GM21825 (cell line): Measurements from ENCODE around the gene RAPGEF6.
"Not testable (repeated sequence)": the region's sequence is repeated elsewhere in the genome, so short reads cannot be mapped to it uniquely, and the experiment has no call there.

Experiments used
- ATAC-seq: cut with Tn5 transposase; IDR thresholded peaks from one replicate; pipeline ENCODE4 v1.9.1; 2021; ENCODE audit warnings: mild to moderate bottlenecking, moderate library complexity; ENCODE audit not compliant: unreplicated experiment

Gene RAPGEF6

DNA sequence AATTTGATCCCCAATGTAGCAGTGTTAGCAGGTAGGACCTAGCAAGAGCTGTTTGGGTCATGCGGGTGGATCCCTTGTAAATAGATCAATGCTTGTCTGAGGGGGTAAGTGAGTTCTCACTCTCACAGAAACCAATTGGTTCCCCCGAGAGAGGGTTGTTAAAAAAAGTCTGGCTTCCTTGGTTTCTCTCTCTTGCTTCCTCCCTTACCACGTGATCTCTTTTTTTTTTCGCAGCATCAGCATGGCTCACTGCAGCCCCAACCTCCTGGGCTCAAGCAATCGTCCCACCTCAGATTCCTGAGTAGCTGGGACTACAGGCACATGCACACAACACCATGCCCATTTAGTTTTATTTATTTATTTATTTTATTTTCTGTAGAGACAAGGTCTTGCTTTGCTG, 26.4 kb downstream of the RAPGEF6 start:
- ATAC-seq = no peak

DNA sequence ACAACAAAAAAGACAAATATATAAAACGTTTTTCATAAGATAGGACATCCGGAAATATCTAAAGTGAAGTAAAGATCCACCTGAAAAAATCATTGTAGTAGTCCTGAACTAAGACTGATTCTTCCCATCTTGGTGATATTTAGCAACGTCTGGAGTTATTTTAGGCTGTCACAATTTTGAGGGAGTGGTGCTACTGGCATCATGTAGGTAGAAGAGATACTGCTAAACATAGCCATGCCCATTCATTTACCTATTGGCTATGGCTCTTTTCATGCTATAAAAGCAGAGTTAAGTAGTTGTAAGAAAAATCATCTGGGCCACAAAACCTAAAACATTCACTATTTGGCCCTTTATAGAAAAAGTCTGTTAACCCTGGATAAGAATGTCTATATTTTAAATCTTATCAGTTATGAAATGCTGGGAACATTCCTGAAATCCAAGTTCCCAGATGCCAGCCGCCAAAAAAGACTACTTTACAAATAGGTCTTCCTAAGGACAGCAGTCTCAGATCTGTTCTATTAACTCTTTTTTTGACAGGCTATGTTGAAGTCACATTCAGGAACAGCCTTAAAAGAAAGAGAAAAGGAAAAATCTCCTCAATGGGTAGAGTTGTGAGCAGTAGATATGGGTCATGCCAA, 27.0 kb downstream of the RAPGEF6 start:
- ATAC-seq = no peak

DNA sequence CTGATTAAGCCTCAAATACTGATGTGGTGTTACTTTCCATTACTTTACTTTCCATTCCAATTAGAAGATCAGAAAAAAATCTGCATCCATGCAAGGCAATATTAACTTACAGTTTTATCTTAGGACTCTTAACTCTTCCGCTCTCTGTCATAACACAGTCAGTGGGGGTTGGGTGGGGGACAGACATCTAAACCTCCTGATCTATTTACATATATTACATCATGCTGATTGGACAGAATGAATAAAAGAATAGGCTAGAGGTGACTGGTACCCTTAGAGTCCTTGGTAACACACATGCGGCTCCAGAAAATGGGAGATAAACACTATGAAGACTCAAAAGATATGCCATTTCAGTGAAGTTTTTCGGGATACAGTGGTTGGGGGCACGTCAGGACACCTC, 27.6 kb downstream of the RAPGEF6 start:
- no peak for ATAC-seq

DNA sequence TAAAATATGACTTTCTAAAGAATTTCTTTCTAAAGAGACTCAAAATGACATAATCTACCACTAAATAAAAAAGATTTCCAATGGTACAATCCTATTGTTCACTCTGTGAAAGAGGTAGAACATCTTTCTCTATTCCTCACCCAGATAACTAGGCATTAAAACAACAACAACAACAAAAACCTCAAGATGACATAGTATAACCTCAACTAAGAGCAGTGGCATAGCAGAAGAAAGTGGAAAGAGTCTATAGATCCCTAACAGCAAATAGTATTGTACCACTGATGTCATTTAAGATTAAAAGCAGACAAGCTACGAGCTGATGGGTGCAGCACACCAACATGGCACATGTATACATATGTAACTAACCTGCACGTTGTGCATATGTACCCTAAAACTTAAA, 29.9 kb downstream of the RAPGEF6 start:
- no peak for ATAC-seq

DNA sequence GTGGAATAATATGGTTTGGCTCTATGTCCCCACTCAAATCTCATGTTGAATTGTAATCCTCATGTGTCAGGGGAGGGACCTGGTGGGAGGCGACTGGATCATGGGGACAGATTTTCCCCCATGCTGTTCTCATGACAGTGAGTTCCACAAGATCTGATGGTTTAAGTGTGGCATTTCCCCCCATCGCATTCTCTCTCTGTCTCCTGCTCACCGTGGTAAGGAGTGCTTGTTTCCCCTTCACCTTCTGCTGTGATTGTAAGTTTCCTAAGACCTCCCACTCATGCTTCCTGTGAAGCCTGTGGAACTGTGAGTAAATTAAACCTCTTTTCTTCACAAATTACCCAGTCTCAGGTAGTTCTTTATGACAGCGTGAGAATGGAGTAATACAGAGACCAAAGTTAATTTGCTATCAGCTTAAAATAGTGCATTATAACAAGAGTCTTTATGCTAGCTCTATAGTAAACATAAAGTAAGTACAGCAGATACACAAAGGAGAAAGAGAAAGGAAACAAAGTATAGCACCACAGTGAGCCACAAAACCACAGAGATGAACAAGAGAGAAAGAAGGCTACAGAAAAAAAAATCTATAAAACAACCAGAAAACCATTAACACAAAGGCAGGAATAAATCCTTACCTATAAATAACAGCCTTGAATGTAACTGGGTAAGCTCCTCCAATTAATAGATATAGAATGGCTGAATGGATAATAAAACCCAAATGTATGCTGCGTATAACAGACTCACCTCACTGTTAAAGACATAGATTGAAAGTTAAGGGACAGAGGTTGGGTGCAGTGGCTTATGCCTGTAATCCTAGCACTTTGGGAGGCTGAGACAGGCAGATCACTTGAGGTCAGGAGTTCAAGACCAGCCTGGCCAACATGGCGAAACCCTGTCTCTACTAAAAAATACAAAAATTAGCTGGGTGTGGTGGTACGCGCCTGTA, 39.7 kb downstream of the RAPGEF6 start:
- peak; percentile 59 for ATAC-seq

DNA sequence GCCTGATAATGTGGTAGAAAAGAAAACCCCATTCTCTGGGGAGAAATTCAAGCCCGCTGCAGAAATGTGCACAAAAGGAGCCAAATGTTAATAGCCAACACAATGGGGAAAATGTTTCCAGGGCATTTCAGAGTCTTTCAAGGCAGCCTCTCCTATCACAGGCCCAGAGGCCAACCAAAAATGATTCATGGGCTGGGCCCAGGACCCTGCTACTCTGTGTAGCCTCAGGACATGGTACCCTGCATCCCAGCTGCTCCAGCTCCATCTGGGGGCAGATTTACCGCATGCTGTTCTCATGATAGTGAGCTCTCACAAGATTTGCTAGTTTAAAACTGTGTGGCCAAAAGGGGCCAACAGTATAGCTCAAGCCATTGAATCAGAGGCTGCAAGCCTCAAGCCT, 41.1 kb downstream of the RAPGEF6 start:
- ATAC-seq = no peak

DNA sequence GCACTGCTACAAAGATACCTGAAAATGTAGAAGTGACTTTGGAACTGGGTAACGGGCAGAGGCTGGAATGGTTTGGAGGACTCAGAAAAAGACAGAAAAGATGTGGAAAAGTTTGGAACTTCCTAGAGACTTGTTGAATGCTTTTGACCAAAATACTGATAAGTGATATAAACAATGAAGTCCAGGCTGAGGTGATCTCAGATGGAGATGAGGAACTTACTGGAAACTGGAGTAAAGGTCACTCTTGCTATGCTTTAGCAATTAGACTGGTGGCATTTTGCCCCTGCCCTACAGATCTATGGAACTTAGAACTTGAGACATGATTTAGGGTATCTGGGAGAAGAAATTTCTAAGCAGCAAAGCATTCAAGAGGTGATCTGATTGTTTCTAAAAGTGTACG, 41.6 kb downstream of the RAPGEF6 start:
- not testable (repeated sequence) for ATAC-seq

DNA sequence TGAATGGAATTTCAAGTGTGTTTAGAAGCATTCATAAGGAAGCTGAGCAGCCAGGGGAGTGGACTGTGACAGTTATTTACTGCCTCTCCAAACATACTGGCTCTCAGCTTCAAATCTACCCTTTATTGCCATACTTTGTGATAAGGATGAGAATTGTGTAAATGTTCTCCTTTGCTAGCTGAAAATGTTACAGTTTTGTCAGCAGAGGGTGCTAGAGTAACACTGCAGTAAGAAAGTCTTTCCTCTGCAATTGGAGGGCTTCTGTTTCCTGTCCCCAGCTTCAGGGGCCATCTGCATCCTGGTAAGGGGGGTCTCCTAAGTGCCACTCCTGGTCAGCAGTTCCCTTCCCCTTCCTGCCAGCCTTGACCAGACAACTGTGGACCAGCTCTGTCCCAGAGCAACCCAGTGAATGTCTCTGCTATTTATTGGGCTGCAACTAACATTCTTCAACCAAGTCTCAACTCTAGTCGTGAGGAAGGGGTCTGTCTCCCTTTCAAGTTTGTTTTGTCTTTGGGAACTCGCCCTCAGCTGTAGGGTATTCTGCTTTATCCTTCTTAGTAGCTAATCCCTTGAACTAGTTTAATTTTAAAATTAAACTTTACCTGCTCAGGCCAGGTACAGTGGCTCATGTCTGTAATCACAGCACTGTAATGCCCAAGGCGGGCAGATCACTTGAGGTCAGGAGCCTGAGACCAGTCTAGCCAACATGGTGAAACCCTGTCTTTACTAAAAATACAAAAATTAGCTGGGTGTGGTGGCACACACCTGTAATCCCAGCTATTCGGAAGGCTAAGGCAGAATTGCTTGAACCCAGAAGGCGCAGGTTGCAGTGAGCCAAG, 45.3 kb downstream of the RAPGEF6 start:
- no peak for ATAC-seq

DNA sequence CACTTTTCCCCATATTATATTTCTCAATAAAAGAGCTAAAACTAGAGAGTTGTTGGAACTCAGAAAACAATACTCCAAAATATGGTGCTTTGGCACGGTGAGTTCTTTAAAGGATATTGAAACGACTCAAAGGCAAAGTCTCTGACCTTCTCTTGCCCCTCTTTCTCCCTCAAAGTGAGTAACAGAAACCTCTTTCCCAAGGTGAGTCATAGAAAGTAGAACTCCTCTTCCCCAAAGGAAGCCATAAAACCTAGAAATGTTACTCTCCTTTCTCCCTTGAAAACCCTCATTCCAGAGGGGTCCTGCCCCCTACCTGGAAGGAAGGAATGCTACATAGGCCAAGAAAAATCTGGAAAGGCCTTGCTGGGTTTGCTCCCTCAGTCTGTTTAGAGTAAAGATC, 47.5 kb downstream of the RAPGEF6 start:
- ATAC-seq = no peak

DNA sequence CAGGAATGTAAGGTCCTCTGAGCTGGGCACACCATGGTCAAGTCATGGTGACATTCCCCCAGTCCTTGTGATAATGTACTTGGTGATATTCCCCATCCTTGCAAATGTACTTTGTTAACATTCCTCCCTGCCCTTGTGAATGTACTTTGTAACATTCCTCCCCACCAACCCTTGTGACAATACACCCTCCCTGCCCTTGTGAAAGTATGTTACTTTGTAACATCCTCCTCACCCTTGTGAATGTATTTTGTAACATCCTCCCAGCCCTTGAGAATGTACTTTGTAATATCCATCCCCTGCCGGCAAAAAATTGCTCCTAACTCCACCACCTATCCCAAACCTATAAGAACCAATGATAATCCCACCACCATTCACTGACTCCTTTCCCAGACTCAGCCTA, 53.3 kb downstream of the RAPGEF6 start:
- no peak for ATAC-seq

DNA sequence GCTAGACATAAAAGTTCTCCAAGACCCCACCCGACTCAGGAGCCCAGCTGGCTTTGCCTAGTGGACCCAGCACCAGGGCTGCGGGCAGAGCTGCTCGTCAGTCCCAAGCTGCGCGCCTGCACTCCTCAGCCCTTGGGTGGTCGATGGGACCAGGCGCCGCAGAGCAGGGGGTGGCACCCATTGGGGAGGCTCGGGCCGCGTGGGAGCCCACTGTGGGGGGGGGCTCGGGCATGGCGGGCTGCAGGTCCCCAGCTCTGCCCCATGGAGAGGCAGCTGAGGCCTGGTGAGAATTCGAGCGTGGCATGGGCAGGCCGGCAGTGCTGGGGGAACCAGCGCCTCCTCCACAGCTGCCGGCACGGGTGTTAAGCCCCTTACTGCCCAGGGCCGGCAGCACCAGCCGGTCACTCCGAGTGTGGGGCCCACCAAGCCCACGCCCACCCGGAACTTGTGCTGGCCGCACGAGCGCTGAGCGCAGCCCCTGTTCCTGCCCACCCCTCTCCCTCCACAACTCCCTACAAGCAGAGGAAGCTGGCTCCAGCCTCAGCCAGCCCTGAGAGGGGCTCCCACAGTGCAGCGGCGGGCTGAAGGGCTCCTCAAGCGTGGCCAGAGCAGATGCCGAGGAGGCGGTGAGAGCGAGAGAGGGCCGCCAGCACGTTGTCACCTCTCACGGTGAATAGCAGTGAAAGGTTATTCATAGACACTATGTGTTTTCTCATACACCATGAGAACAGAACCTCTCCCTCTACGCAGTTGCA, 54.9 kb downstream of the RAPGEF6 start:
- no peak for ATAC-seq

DNA sequence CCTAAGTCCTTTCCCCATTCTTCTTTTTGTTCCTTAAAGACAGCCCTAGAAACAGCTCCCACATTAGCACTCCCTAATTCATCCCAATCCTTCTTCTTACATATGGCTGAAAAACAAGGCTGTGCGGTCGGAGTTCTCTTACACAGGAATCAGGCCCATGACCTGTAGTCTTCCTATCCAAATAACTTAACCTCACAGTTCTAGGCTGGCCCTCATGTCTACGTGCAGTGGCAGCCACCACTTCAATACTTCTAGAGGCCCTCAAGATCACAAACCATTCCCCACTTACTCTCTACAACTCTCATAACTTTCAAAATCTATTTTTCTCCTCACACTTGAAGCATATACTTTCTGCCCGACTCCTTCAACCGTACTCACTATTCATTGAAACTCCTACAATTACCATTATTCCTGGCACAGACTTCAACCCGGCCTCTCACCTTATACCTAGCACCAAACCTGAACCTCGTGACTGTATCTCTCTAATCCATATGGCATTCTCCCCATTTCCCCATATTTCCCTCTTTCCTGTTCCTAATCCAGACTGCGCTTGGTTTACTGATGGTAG, 59.3 kb downstream of the RAPGEF6 start:
- ATAC-seq = no peak

DNA sequence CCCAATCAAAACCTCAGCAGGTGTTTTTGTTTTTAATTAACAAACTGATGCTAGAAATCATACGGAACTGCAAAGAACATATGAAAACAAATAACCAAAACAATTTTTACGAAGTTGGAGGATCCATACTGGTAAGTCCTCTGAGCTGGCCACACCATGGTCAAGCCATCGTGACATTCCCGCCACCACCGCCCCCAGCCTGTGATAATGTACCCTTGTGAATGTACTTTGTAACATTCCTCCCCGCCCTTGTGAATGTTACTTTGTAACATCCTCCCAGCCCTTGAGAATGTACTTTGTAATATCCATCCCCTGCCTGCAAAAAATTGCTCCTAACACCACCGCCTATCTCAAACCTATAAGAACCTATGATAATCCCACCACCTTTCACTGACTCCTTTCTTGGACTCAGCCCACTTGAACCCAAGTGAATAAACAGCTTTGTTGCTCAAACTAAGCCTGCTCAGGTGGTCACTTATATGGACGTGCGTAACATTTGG, 63.3 kb downstream of the RAPGEF6 start:
- no peak for ATAC-seq

DNA sequence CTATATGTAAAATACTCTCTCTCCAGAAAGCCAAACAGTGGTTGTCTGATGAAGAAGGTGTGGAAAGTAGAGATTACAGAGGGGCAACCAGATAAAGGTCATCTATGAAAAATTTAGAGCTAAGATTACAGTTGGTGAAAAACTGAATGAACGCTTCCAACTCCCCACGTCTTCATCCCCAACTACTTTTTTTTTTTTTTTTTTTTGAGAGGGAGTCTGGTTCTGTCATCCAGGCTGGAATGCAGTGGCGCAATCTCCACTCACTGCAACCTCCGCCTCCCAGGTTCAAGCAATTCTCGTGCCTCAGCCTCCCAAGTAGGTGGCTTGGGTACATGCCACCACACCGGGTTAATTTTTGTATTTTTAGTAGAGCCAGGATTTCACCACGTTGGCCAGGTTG, 64.3 kb downstream of the RAPGEF6 start:
- no peak for ATAC-seq

DNA sequence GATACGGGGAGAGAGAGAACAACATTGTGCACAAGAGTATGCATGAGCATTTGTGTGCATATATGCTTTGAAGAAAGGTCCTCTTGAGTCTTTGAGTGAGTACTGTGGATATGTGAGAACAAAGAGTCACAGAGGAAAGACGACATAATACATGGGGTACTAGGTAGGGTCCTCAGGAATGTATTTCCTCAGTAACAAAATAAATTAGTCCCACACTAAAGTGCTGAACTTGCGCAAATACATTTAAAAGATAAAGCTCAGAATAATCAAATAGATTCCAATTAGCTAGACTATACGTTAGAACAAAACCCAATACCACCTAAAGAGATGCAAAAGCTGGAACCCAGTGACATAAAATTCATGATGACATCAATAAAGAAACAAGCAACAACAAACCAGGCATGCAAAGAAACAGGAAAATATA, 70.8 kb downstream of the RAPGEF6 start:
- no peak for ATAC-seq

DNA sequence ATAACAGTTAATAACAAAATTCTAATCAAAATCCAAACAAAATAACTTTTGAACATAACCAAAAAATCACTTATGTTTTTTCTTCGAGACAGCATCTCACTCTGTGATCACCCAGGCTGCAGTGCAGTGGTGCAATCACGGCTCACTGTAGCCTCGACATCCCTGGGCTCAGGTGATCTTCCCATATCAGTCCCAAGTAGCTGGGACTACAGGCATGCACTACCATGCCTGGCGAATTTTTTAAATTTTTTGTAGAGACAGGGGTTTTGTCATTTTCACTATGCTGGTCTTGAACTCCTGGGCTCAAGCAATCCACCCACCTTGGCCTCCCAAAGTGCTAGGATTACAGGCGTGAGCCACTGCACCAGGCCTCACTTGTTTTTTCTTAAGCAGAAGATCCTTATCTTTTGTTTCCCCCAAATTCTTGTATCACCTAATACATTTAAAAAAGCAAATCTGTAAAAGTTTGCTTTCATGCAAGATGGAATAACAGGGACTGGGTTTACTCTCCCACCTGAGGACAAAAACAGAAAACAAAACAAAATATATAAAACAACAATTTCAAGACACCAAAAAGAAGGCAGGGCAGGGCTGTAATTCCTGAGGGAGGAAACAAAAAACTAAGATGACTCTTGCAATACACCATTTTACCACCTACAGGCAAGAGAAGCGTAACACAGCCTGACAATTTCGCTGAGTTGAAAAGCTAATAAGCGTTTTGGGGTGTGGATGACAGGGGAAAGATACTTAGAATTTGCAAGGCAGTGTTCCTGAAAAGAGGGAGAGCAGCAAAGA, 71.4 kb downstream of the RAPGEF6 start:
- no peak for ATAC-seq

DNA sequence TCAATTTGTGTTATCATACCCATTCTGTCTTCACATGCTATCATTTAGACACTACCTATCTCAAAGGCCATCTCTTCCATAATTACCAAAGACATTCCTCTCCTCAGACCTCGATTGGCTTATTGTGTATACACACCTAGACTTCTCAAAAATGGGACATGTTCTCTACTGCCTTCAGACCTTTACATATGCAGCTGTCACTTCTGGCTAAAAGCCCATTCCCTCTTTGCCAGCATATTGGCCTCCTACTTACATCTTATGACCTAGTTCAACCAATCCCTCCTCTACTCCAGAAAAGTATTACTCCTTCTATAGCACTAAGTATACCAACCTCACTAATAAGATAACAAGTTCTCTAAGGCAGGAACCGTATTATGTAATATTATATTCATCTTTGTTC, 84.4 kb downstream of the RAPGEF6 start:
- no peak for ATAC-seq

DNA sequence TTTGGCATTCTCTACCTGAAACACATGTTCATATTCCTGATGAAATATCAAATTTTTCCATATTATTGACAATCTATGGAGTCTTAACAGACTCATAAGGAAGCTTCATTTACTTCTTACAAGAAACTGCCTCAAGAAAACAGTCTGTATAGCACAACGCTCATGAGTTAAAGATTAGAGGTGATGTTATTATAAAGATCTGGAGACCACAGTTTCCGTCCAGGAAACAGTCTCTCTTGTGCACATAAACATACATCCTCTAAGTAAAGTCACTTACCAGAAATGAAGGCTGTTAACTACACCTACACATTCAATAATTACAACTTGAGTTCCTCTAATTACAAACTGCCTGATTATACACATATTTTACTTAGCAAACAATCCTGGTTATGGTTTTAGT, 86.9 kb downstream of the RAPGEF6 start:
- ATAC-seq = peak; percentile 64

DNA sequence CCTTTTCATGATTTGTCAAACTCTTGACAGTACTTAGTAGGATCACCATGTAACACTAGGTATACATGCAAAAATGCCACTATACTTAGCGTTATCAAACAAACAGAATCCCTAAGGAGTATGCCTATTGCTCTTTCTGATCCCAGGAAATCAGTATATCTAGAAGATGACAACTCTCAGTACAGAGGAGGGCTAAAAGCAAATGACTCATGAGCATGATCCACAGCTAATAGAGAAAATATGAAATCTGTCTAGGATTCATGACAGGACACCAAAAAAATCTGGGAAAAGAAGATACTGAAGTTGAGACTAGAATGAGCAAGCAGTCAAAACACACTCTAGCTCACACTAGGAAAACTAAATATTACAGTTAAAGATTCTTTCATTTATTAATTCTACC, 89.2 kb downstream of the RAPGEF6 start:
- ATAC-seq = no peak
